Sigmoid colon (tissue), 7 donors: ENCODE measurements around the gene TIMM8A. TPM values are rescaled to one million over a fixed set of nuclear protein-coding genes. Genes with fewer than 3 reads are reported as not detected.

ENCODE experiments used
- DNase-seq: peaks from one replicate; pipeline ENCODE4 v3.0.0-alpha.2; 2019
- H3K27ac ChIP-seq, 4 donors: fragments of 200-600 bp; sonication (generic); one replicate each; pipeline ENCODE4 v1.5.1; 2016 to 2019; ENCODE audit warnings: mild to moderate bottlenecking in 1 of 4
- H3K27me3 ChIP-seq, 3 donors: fragments of 200-600 bp; sonication (generic); one replicate each; pipeline ENCODE4 v1.5.1; 2019; ENCODE audit warnings: mild to moderate bottlenecking in 1 of 3
- H3K36me3 ChIP-seq, 4 donors: fragments of 200-600 bp; sonication (generic); one replicate each; pipeline ENCODE4 v1.5.1; 2016 to 2019
- H3K4me1 ChIP-seq, 4 donors: fragments of 200-600 bp; sonication (generic); one replicate each; pipeline ENCODE4 v1.5.1; 2017 to 2019
- H3K4me3 ChIP-seq, 4 donors: fragments of 200-600 bp; sonication (generic); one replicate each; pipeline ENCODE4 v1.5.1; 2017 to 2019; ENCODE audit warnings: mild to moderate bottlenecking in 2 of 4, moderate library complexity in 1 of 4
- H3K9me3 ChIP-seq, 4 donors: fragments of 200-600 bp in 3 of 4; sonication (generic) in 3 of 4; one replicate each; pipeline versions ENCODE4 v1.5.1 to v1.6.1; 2013 to 2019
- CTCF ChIP-seq, 4 experiments: fragments of 450-650 bp in 3 of 4; fragments of 200-600 bp in 1 of 4; IDR thresholded peaks; one replicate each; pipeline ENCODE4 v1.5.1; 2016 to 2019; ENCODE audit warnings: antibody characterized with exemption in 4 of 4, mild to moderate bottlenecking in 3 of 4, moderate library complexity in 2 of 4
- EP300 ChIP-seq, 4 donors: sonication (generic); formaldehyde crosslinking; IDR thresholded peaks; one replicate each; pipeline ENCODE4 v1.6.1; 2017; ENCODE audit warnings: antibody characterized with exemption in 4 of 4
- POLR2A ChIP-seq, 2 donors: fragments of 450-650 bp; IDR thresholded peaks; one replicate each; pipeline ENCODE4 v1.6.1; 2016; ENCODE audit warnings: antibody characterized with exemption in 2 of 2, mild to moderate bottlenecking in 2 of 2, moderate library complexity in 2 of 2
- POLR2AphosphoS5 ChIP-seq, 4 donors: sonication (generic); formaldehyde crosslinking; IDR thresholded peaks; one replicate each; pipeline ENCODE4 v1.6.1; 2017; ENCODE audit warnings: antibody characterized with exemption in 4 of 4
- WGBS, 2 donors: extraction: QIAGEN DNeasy Blood & Tissue Kit; methylation state at CpG; one replicate each; pipeline ENCODE4 v1.1.7; 2013; 5-methylcytosine and 5-hydroxymethylcytosine counted together
- intact Hi-C: fragments of 100-400 bp; cut with DNase I; formaldehyde crosslinking; loops from one replicate; pipeline ENCODE4 v1.15.1; 2023
- polyA plus RNA-seq, 3 donors: library from polyadenylated mRNA; stranded (reverse); fragments of 200-250 nt; gene quantifications; one replicate each; pipeline ENCODE4 v1.2.3, GENCODE V29; 2013
- total RNA-seq, 4 donors: library from RNA; depleted of rRNA; stranded (reverse); fragments of >200 nt; gene quantifications; one replicate each; pipeline ENCODE4 v1.1.0, GENCODE V29; 2016
- donor health status: healthy with polysubstance abuse.
- donor health status: Bipolar disorder and iron deficiency.
- donor health status: healthy.

TIMM8A gene
- total and polyA plus RNA-seq, 7 donors, result 3.0 to 14.2 (median 7.1) TPM

DNA sequence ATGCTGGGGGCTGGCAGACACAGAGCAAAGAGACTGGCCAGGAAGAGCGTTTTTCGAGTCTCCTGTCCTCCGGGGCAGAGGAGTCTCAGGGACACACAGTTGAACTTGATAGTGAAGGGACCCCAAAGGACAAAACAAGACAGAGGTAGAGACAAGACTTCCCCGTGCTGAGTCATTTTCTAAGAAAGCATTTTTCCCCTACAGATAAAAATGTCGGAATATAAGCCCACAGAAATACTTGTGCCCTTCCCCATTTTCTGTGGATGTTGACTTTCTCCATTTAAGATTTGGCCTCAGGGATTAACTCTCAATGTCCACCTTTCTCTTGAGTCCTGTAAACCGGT, 38.0 kb upstream of the TIMM8A start:
- TF ChIP-seq EP300 (IDR thresholded peaks at IDR 0.05) (no peak), POLR2AphosphoS5 (IDR thresholded peaks at IDR 0.05) (no peak), POLR2A (IDR thresholded peaks at IDR 0.05) (no peak), CTCF (IDR thresholded peaks at IDR 0.05) (no peak)
- DNase-seq, result no peak
- no peak overlapping the region for H3K27ac ChIP-seq
- intact Hi-C loops, result no loop called here
- H3K36me3 ChIP-seq, result no peaks in the 10 kb centered on the region
- 60 to 87% methylated on average over 6 of the region's 6 CpGs for WGBS, 2 donors
- H3K27me3 ChIP-seq, result no peaks in the 10 kb centered on the region
- H3K4me3 ChIP-seq, result no peak overlapping the region
- no peaks in the 10 kb centered on the region for H3K9me3 ChIP-seq
- H3K4me1 ChIP-seq, result peaks cover 0 to 1% (median 0%) of the 10 kb centered on the region in 4 donors

DNA sequence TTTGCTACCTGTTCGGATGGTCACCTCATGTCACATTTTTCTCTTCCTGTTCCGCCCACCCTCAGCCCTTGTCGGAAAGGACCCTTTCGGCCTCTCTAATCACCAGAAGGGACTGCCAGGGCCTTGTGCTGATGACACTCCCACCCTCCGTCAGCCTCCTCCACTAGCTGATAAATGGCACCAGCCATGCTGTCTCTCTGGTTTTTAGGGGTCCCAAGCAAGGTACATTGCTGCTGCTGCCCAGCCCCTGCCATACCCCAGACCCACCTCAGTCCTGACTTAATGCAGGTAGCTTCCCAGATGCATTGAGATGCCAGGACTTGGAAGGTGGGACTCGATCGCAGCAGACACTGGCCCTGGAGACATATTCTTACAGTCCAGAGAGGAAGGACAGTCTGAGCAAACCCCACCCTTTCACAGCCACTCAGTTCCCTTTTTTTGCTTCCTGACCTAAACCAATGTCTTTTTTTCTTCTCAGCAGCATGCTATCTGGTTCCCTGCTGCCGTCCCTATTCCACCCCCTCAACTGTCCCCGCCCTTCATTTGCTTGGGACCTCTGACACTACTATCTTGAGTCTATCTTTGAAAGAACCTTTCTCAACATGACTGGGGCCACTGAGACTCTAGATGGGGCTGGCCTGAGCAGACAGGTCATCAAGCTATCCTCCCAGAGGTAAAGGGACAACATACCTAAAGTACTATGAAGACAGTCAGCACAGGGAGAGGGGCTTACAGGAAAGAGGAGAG, 37.4 kb upstream of the TIMM8A start, which contains the start of gene BTK:
Gene BTK (minus strand): TSS at position 397 of the 747 bp plus-strand sequence. CDS start 10,907 bp downstream, outside the sequence.
- TF ChIP-seq EP300 (IDR thresholded peaks at IDR 0.05), result no peak
- no peak within 1 kb of the TSS for H3K27ac ChIP-seq
- no peak for DNase-seq
- H3K36me3 ChIP-seq, result no peaks in the 10 kb centered on the region
- H3K4me1 ChIP-seq, result no peaks in the 10 kb centered on the region
- peak within 1 kb of the TSS in 1 of 4 donors; percentile 11 for H3K4me3 ChIP-seq
- no peaks in the 10 kb centered on the region for H3K9me3 ChIP-seq
- H3K27me3 ChIP-seq, result no peaks in the 10 kb centered on the region
- intact Hi-C loops, result no loop called here
- 55 to 83% methylated on average over 9 of the region's 9 CpGs for WGBS, 2 donors

DNA sequence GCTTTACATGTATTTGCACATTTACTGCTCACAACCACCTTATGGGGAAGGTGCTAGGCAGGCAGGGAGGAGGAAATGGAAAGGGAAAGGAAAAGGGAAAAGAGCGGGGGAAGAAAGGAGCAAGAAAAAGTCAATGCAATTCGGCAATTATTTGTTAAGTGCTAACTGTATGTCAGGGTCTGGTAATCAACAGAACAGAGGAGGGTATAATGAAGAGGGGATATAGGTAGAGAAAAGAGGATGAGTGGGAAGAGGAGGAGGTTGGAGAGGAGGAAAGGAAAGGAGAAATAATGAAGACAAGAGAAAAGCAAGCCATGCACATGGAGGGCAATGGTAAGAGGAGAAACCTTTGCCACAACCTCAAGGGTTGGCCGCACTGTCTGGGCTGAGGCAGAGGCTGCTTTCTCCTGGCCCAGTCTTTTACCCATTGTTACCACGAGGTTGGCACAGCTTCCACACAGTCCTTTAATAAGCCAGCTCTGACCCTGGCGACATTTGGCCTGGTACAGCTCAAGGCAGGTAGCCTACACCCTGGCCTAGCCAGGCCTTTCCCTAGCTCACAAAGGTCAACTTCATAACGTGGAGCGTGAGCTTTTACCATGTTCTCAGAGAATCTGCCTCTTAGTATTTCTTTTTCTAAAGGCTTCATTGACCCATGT, 36.6 kb upstream of the TIMM8A start:
- no peaks in the 10 kb centered on the region for H3K9me3 ChIP-seq
- no peaks in the 10 kb centered on the region for H3K36me3 ChIP-seq
- no peaks in the 10 kb centered on the region for H3K27me3 ChIP-seq
- no peaks in the 10 kb centered on the region for H3K4me1 ChIP-seq
- WGBS, 2 donors, result 76 to 82% methylated on average over 7 of the region's 7 CpGs
- intact Hi-C loops, result no loop called here
- no peak overlapping the region for H3K27ac ChIP-seq
- TF ChIP-seq POLR2A (IDR thresholded peaks at IDR 0.05) (no peak), CTCF (IDR thresholded peaks at IDR 0.05) (no peak), EP300 (IDR thresholded peaks at IDR 0.05) (no peak)
- DNase-seq, result no peak
- peak overlapping the region in 1 of 4 donors; percentile 11 for H3K4me3 ChIP-seq

GRCh38 chrX:101383679-101384205, 35.2 kb upstream of the TIMM8A start:
- 38 to 73% methylated on average over 4 of the region's 4 CpGs for WGBS, 2 donors
- Histone ChIP-seq H3K4me1 (no peaks in the 10 kb centered on the region), H3K9me3 (no peaks in the 10 kb centered on the region), H3K36me3 (no peaks in the 10 kb centered on the region), H3K27me3 (no peaks in the 10 kb centered on the region), H3K4me3 (no peak overlapping the region), H3K27ac (no peak overlapping the region)
- no peak for TF ChIP-seq POLR2AphosphoS5 (IDR thresholded peaks at IDR 0.05)
- TF ChIP-seq POLR2A (IDR thresholded peaks at IDR 0.05), result no peak
- intact Hi-C loops, result no loop called here
- DNase-seq, result no peak

DNA sequence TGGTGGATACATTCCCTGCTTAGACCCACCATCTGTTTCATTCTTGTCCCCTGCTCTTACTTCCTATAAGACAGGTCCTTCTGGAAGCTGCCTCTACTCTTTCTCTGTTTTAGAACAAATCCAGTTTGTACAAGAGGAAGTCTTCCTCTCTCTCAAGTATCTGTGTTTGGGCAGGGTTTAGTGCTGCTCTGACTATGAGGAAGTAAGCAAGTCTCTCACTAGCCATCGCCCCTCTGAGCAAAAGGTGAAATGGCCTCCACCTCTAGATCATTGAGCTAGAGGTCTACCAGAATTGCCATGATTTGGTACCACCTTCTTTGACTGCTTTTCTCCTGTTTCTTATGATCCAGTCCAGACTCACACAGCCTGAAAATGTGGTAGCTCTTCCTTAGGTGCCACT, 29.0 kb upstream of the TIMM8A start:
- 28 to 38% methylated on average over 1 of the region's 1 CpG for WGBS, 2 donors
- Histone ChIP-seq H3K27ac (no peak overlapping the region), H3K4me1 (no peaks in the 10 kb centered on the region), H3K9me3 (no peaks in the 10 kb centered on the region), H3K27me3 (no peaks in the 10 kb centered on the region), H3K4me3 (no peak overlapping the region), H3K36me3 (no peaks in the 10 kb centered on the region)
- no peak for TF ChIP-seq CTCF (IDR thresholded peaks at IDR 0.05)
- TF ChIP-seq EP300 (IDR thresholded peaks at IDR 0.05), result no peak
- TF ChIP-seq POLR2AphosphoS5 (IDR thresholded peaks at IDR 0.05), result no peak
- no peak for TF ChIP-seq POLR2A (IDR thresholded peaks at IDR 0.05)
- intact Hi-C loops, result no loop called here
- DNase-seq, result no peak
